GM12878 (cell line): Measurements from ENCODE around the gene HECTD4. TPM values are rescaled to one million over a fixed set of nuclear protein-coding genes. Genes with fewer than 3 reads are reported as not detected.

Experiments used
- ATAC-seq: fragments of 200-7000 bp; cut with Tn5 transposase; 3 replicates; pipeline ENCODE4 v1.9.1; 2020; ENCODE audit warnings: mild to moderate bottlenecking, moderate library complexity
- BruUV-seq: library from RNA; stranded (reverse); fragments of 400-500 nt; replicated peaks from 2 replicates; lab custom pipeline; 2021; lab: Mats Ljungman, UMichigan
- CTCF ChIA-PET: fragments of 300-600 bp; sonication (Branson Sonifier 250); formaldehyde crosslinking; extraction: SDS; loops from one replicate; lab custom pipeline; 2021; ENCODE audit warnings: inconsistent platforms; lab: Yijun Ruan, JAX
- POLR2A ChIA-PET: fragments of 350-600 bp; formaldehyde crosslinking; extraction: SDS; loops from one replicate; lab custom pipeline; 2021; ENCODE audit warnings: inconsistent platforms; lab: Charles Lee
- RAD21 ChIA-PET: fragments of 300-600 bp; sonication (Branson Sonifier 250); formaldehyde crosslinking; loops from one replicate; lab custom pipeline; 2023; ENCODE audit warnings: antibody characterized with exemption; ENCODE audit not compliant: unreplicated experiment; lab: Charles Lee
- SMC1A ChIA-PET: fragments of 300-600 bp; sonication (Branson Sonifier 250); formaldehyde crosslinking; loops from one replicate; lab custom pipeline; 2023; ENCODE audit not compliant: unreplicated experiment, uncharacterized antibody; lab: Charles Lee
- DNase-seq: peaks from one replicate; pipeline ENCODE4 v3.0.0-alpha.2; 2011; ENCODE audit warnings: low read depth, low spot score
- FAIRE-seq: peaks from 3 replicates; lab custom pipeline; 2011; peaks lifted over from hg19 to GRCh38; lab: Jason Lieb, UNC
- H2AFZ ChIP-seq: 2 replicates; pipeline ENCODE4 v1.6.0; 2011; ENCODE audit warnings: low read depth, low read length, control low read depth; ENCODE audit not compliant: control insufficient read depth
- H3K27ac ChIP-seq: 2 replicates; pipeline ENCODE4 v1.5.1; 2011; ENCODE audit warnings: control low read depth; ENCODE audit not compliant: control insufficient read depth, insufficient read depth
- H3K27me3 ChIP-seq, 2 experiments: replicated peaks in 1 of 2; 2 replicates each; pipeline versions ENCODE4 v1.6.0 to v1.6.1; 2011; ENCODE audit warnings: low read length in 1 of 2; ENCODE audit not compliant: control insufficient read depth in 2 of 2, insufficient read depth in 2 of 2
- H3K36me3 ChIP-seq, 2 experiments: 2 replicates each; pipeline ENCODE4 v1.5.1; 2011; ENCODE audit warnings: low read length in 1 of 2; ENCODE audit not compliant: control insufficient read depth in 2 of 2, insufficient read depth in 2 of 2
- H3K4me1 ChIP-seq: 2 replicates; pipeline ENCODE4 v1.6.1; 2011; ENCODE audit warnings: mild to moderate bottlenecking, low read length, moderate library complexity, mixed read lengths; ENCODE audit not compliant: control insufficient read depth, insufficient read depth
- H3K4me2 ChIP-seq: 2 replicates; pipeline ENCODE4 v1.6.0; 2011; ENCODE audit warnings: control low read depth; ENCODE audit not compliant: control insufficient read depth, insufficient read depth
- H3K4me3 ChIP-seq: fragments of 200-600 bp; sonication (generic); 2 replicates; pipeline ENCODE4 v1.5.1; 2016
- H3K79me2 ChIP-seq: 2 replicates; pipeline ENCODE4 v1.6.0; 2011; ENCODE audit warnings: low read length; ENCODE audit not compliant: control insufficient read depth, insufficient read depth
- H3K9ac ChIP-seq: 2 replicates; pipeline ENCODE4 v1.8.0; 2011; ENCODE audit warnings: low read length, control low read depth, mixed read lengths; ENCODE audit not compliant: control insufficient read depth, insufficient read depth
- H3K9me3 ChIP-seq: replicated peaks from 3 replicates; pipeline ENCODE4 v1.5.1; 2011; ENCODE audit warnings: mild to moderate bottlenecking, low read length; ENCODE audit not compliant: control insufficient read depth, insufficient read depth
- H4K20me1 ChIP-seq: 2 replicates; pipeline ENCODE4 v1.6.0; 2011; ENCODE audit not compliant: control insufficient read depth, insufficient read depth
- ASH2L ChIP-seq: fragments of 300-600, 200-600 bp; sonication (generic); IDR thresholded peaks from 2 replicates; pipeline ENCODE4 v1.6.1; 2017; ENCODE audit warnings: low read depth, mild to moderate bottlenecking, borderline replicate concordance
- BCL11A ChIP-seq: IDR thresholded peaks from 2 replicates; pipeline ENCODE4 v1.6.1; 2011; ENCODE audit warnings: low read depth, low read length
- CBX3 ChIP-seq: fragments of 200-600 bp; sonication (generic); IDR thresholded peaks from 2 replicates; pipeline ENCODE4 v1.6.1; 2016; ENCODE audit warnings: low read depth, borderline replicate concordance
- CHD1 ChIP-seq: IDR thresholded peaks from 2 replicates; pipeline ENCODE4 v1.6.1; 2012; ENCODE audit warnings: low read depth, low read length, improper control_type of control experiment
- EP300 ChIP-seq, 2 experiments: fragments of 150-350 bp in 1 of 2; IDR thresholded peaks; 2 replicates each; pipeline ENCODE4 v1.6.1; 2011 to 2012; ENCODE audit warnings: low read depth in 2 of 2, low read length in 2 of 2, borderline replicate concordance in 1 of 2, improper control_type of control experiment in 1 of 2, inconsistent platforms in 1 of 2; ENCODE audit not compliant: control insufficient read depth in 1 of 2
- EZH2 ChIP-seq: IDR thresholded peaks from 2 replicates; pipeline ENCODE4 v1.6.1; 2012; ENCODE audit warnings: low read depth, mild to moderate bottlenecking, control low read depth, inconsistent platforms, low read length, borderline replicate concordance; ENCODE audit not compliant: control insufficient read depth
- JUNB ChIP-seq: IDR thresholded peaks from 2 replicates; pipeline ENCODE4 v1.6.1; 2016; ENCODE audit warnings: antibody characterized with exemption, mild to moderate bottlenecking
- KAT2A ChIP-seq: conservative IDR thresholded peaks from 2 replicates; pipeline ENCODE4 v1.6.1; 2011; ENCODE audit warnings: low read depth, low read length; ENCODE audit not compliant: control insufficient read depth
- MYC ChIP-seq: IDR thresholded peaks from 2 replicates; pipeline ENCODE4 v1.6.1; 2011; ENCODE audit warnings: mild to moderate bottlenecking, low read length, moderate library complexity, inconsistent platforms; ENCODE audit not compliant: insufficient read depth, insufficient replicate concordance, insufficient read length, severe bottlenecking
- POLR2AphosphoS5 ChIP-seq: IDR thresholded peaks from 2 replicates; pipeline ENCODE4 v1.6.1; 2011; ENCODE audit warnings: mild to moderate bottlenecking, low read length, inconsistent platforms
- RBBP5 ChIP-seq: fragments of 200-600 bp; sonication (generic); conservative IDR thresholded peaks from 2 replicates; pipeline ENCODE4 v1.6.1; 2016
- RUNX3 ChIP-seq: IDR thresholded peaks from 2 replicates; pipeline ENCODE4 v1.6.1; 2012; ENCODE audit warnings: low read length, inconsistent platforms
- SMAD1 ChIP-seq: fragments of 450-650 bp; IDR thresholded peaks from 2 replicates; pipeline ENCODE4 v1.6.1; 2018; ENCODE audit warnings: mild to moderate bottlenecking, low read depth; ENCODE audit not compliant: partially characterized antibody
- SPI1 ChIP-seq: IDR thresholded peaks from 2 replicates; pipeline ENCODE4 v1.6.1; 2011; ENCODE audit warnings: low read depth, mild to moderate bottlenecking, low read length, moderate library complexity, borderline replicate concordance; ENCODE audit not compliant: insufficient read depth
- TCF3 ChIP-seq: IDR thresholded peaks from 2 replicates; pipeline ENCODE4 v1.6.1; 2012; ENCODE audit warnings: low read depth, mild to moderate bottlenecking, low read length, borderline replicate concordance; ENCODE audit not compliant: insufficient read depth
- ZZZ3 ChIP-seq: IDR thresholded peaks from 2 replicates; pipeline ENCODE4 v1.6.1; 2011; ENCODE audit warnings: low read depth; ENCODE audit not compliant: control insufficient read depth, insufficient read length
- WGBS: methylation state at CpG from one replicate; pipeline ENCODE4 v1.1.6; 2016; ENCODE audit warnings: low lambda C conversion rate; ENCODE audit not compliant: insufficient replicate concordance, insufficient coverage; ENCODE audit errors: missing lambda C conversion rate; 5-methylcytosine and 5-hydroxymethylcytosine counted together
- in situ Hi-C: fragments of 300-500 bp; cut with MboI; formaldehyde crosslinking; loops from 9 replicates; pipeline ENCODE4 v1.14.3; 2018; ENCODE audit warnings: mixed read lengths
- intact Hi-C: fragments of 100-400 bp; cut with micrococcal nuclease; formaldehyde crosslinking; loops from one replicate; pipeline ENCODE4 v1.14.2; 2022; ENCODE audit not compliant: unreplicated experiment
- polyA plus RNA-seq, 11 experiments: library from polyadenylated mRNA; depleted of rRNA in 4 of 11; unstranded in 6 of 11; stranded (reverse) in 5 of 11; fragments of >200 nt; fragmentation: Nextera tagmentation in 4 of 11; fragmentation: Illumina TruSeq in 1 of 11; extraction: Ambion mirVana in 4 of 11; extraction: Trizol in 1 of 11; gene quantifications; 1 replicate in 1 of 11; 2 replicates in 10 of 11; pipeline versions ENCODE4 v1.2.1 to v1.2.3, GENCODE V29; 2011 to 2016; ENCODE audit warnings: inconsistent platforms in 2 of 11, missing spikeins in 2 of 11, low read depth in 1 of 11
- total RNA-seq, 4 experiments: library from RNA; depleted of rRNA in 3 of 4; stranded (reverse); fragments of >200 nt in 3 of 4; fragmentation: Illumina TruSeq in 1 of 4; extraction: Trizol in 1 of 4; gene quantifications; 2 replicates each; pipeline versions ENCODE4 v1.2.1 to v1.2.3, GENCODE V29; 2013 to 2021
- TF ChIP-seq, protein P1 (sequence below): fragments of 450-650 bp; formaldehyde crosslinking; IDR thresholded peaks from 2 replicates; pipeline ENCODE4 v1.4.0; 2020; ENCODE audit warnings: mild to moderate bottlenecking, moderate library complexity
- TF ChIP-seq, protein P2 (sequence below): fragments of 150-350 bp; IDR thresholded peaks from 2 replicates; pipeline ENCODE4 v1.6.1; 2014; ENCODE audit warnings: mild to moderate bottlenecking, low read depth, low read length
- TF ChIP-seq, protein P3 (sequence below): IDR thresholded peaks from 2 replicates; pipeline ENCODE4 v1.6.1; 2011; ENCODE audit warnings: borderline replicate concordance, low read depth, mild to moderate bottlenecking, moderate library complexity, mixed read lengths, low read length; ENCODE audit not compliant: insufficient read depth; ENCODE audit errors: extremely low read length

Gene HECTD4
- total and polyA plus RNA-seq, 10 of the 15 experiments (the other 5 are each of a cell fraction or from before 2014, with no cell fraction given): 5.8 to 43.9 (median 17.9) TPM

DNA sequence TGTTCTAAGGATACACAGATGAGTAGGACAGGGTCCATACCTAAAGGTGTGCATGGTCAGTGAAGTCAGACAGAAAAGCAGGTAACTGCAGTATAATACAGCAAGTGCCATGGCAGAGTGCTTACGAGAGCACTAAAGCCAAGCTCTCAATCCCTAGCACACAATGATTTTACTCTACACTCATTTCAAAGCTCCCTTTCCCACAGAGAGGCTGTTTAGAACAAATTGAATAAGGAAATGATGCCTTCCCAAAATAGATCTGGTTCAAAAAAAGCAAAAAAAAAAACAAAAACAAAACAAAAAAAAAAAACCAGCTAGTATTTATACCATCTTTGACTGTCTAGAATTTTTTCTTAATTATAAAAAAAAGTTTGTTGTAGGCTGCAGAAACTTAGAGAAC is 74.1 kb downstream of the HECTD4 start:
- no TSS peak for BruUV-seq
- ChIA-PET SMC1A (no interaction called here), RAD21 (no interaction called here)
- TF ChIP-seq CBX3 (no peak), ZZZ3 (no peak), KAT2A (no peak), JUNB (peak; percentile 37; the same call in 1 of the 2 replicates), ASH2L (no peak), MYC (no peak), BCL11A (0 out of 2 replicates have a peak, but pooled peaks have one; percentile 11), RUNX3 (peak; percentile 65), SMAD1 (no peak), EZH2 (no peak), POLR2AphosphoS5 (no peak), CHD1 (no peak), TCF3 (no peak), EP300 (IDR thresholded peaks at IDR 0.05; ENCODE audit: borderline replicate concordance in 1 of 2, control insufficient read depth in 1 of 2, low read depth in 2 of 2, low read length in 2 of 2) (no peak), RBBP5 (no peak), SPI1 (no peak)
- TF ChIP-seq, protein P1, sequence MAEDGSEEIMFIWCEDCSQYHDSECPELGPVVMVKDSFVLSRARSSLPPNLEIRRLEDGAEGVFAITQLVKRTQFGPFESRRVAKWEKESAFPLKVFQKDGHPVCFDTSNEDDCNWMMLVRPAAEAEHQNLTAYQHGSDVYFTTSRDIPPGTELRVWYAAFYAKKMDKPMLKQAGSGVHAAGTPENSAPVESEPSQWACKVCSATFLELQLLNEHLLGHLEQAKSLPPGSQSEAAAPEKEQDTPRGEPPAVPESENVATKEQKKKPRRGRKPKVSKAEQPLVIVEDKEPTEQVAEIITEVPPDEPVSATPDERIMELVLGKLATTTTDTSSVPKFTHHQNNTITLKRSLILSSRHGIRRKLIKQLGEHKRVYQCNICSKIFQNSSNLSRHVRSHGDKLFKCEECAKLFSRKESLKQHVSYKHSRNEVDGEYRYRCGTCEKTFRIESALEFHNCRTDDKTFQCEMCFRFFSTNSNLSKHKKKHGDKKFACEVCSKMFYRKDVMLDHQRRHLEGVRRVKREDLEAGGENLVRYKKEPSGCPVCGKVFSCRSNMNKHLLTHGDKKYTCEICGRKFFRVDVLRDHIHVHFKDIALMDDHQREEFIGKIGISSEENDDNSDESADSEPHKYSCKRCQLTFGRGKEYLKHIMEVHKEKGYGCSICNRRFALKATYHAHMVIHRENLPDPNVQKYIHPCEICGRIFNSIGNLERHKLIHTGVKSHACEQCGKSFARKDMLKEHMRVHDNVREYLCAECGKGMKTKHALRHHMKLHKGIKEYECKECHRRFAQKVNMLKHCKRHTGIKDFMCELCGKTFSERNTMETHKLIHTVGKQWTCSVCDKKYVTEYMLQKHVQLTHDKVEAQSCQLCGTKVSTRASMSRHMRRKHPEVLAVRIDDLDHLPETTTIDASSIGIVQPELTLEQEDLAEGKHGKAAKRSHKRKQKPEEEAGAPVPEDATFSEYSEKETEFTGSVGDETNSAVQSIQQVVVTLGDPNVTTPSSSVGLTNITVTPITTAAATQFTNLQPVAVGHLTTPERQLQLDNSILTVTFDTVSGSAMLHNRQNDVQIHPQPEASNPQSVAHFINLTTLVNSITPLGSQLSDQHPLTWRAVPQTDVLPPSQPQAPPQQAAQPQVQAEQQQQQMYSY (CRISPR knock-in tag): no peak
- TF ChIP-seq, protein P2, sequence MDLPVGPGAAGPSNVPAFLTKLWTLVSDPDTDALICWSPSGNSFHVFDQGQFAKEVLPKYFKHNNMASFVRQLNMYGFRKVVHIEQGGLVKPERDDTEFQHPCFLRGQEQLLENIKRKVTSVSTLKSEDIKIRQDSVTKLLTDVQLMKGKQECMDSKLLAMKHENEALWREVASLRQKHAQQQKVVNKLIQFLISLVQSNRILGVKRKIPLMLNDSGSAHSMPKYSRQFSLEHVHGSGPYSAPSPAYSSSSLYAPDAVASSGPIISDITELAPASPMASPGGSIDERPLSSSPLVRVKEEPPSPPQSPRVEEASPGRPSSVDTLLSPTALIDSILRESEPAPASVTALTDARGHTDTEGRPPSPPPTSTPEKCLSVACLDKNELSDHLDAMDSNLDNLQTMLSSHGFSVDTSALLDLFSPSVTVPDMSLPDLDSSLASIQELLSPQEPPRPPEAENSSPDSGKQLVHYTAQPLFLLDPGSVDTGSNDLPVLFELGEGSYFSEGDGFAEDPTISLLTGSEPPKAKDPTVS: no peak
- TF ChIP-seq, protein P3, sequence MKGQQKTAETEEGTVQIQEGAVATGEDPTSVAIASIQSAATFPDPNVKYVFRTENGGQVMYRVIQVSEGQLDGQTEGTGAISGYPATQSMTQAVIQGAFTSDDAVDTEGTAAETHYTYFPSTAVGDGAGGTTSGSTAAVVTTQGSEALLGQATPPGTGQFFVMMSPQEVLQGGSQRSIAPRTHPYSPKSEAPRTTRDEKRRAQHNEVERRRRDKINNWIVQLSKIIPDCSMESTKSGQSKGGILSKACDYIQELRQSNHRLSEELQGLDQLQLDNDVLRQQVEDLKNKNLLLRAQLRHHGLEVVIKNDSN: no peak

More for the DNA sequence above, 74.1 kb downstream of the HECTD4 start:
- H3K36me3 ChIP-seq: peaks cover 2 to 8% of the 10 kb centered on the region in 2 experiments
- peak overlapping the region; percentile 38; the same call in 1 of the 2 replicates for H3K4me2 ChIP-seq
- no peak overlapping the region for H3K27ac ChIP-seq
- H4K20me1 ChIP-seq: no peaks in the 10 kb centered on the region
- DNase-seq (no peak), ATAC-seq (no peak), FAIRE-seq (no peak)
- peaks cover 19% of the 10 kb centered on the region for H3K4me1 ChIP-seq
- H3K9me3 ChIP-seq: no peaks in the 10 kb centered on the region
- H3K4me3 ChIP-seq: no peak overlapping the region
- POLR2A ChIA-PET: no interaction called here
- H3K79me2 ChIP-seq: no peaks in the 10 kb centered on the region; the same call in 1 of the 2 replicates
- WGBS: 33% methylated on average over 1 of the region's 1 CpG
- H3K27me3 ChIP-seq: no peaks in the 10 kb centered on the region
- H2AFZ ChIP-seq: no peak overlapping the region
- in situ Hi-C loops: no loop called here
- intact Hi-C loops: loop anchor here (5.0 kb wide), 1 partner anchor 39 kb away; no protein-coding TSS in a partner anchor
- CTCF ChIA-PET: interaction anchor here (0.7 kb wide), 1 partner anchor 441 kb away, joined by 3 read pairs; no protein-coding TSS in a partner anchor
- H3K9ac ChIP-seq: no peak overlapping the region
